Mucosa of descending colon (tissue), 3 donors: ENCODE results near the gene CABLES2. TPM values are rescaled to one million over a fixed set of nuclear protein-coding genes. Genes with fewer than 3 reads are reported as not detected.

Experiments
- ATAC-seq: fragments of 200-7000 bp; cut with Tn5 transposase; one replicate; pipeline ENCODE4 v1.9.1; 2020; ENCODE audit warnings: mild to moderate bottlenecking, moderate library complexity
- DNase-seq, 3 donors: peaks; one replicate each; pipeline ENCODE4 v3.0.0-alpha.2; 2020
- H3K36me3 ChIP-seq: fragments of 200-600 bp; one replicate; pipeline ENCODE4 v1.8.0; 2021; ENCODE audit warnings: low read depth, mild to moderate bottlenecking
- H3K4me1 ChIP-seq: fragments of 200-600 bp; one replicate; pipeline ENCODE4 v1.8.0; 2021; ENCODE audit warnings: low read depth, mild to moderate bottlenecking
- H3K4me3 ChIP-seq: fragments of 200-600 bp; one replicate; pipeline ENCODE4 v1.8.0; 2021; ENCODE audit warnings: mild to moderate bottlenecking
- H3K9me3 ChIP-seq: fragments of 200-600 bp; one replicate; pipeline ENCODE4 v1.8.0; 2021; ENCODE audit warnings: mild to moderate bottlenecking
- intact Hi-C, 2 donors: fragments of 100-400 bp; cut with DNase I in 1 of 2; cut with micrococcal nuclease in 1 of 2; formaldehyde crosslinking; loops; one replicate each; pipeline versions ENCODE4 v1.11.0 to v1.11.1; 2022; cut with DNase I, micrococcal nuclease
- total RNA-seq, 3 donors: library from RNA; stranded (reverse); fragmentation: NEBNext Ultra II Directional in 2 of 3; extraction: Animal tissue kit (Norgen Biotek cat#: 25700) in 2 of 3; gene quantifications; one replicate each; pipeline versions ENCODE4 v1.2.1 to v1.2.4, GENCODE V29; 2021 to 2023
- TF ChIP-seq, protein P1 (sequence below): fragments of 200-600 bp; IDR thresholded peaks from one replicate; pipeline ENCODE4 v1.8.0; 2022; ENCODE audit warnings: antibody characterized with exemption, mild to moderate bottlenecking
- donor health status: DM: no; HTN: no; CAD: no; lungs with moderate emphysema.
- donor health status: DM: no; HTN: no; CAD: no.
- donor health status: DM: no; HTN: yes; CAD: no.

The CABLES2 gene
- total RNA-seq, 3 donors from 2014 or later, result 5.4 to 9.3 (median 6.6) TPM

DNA sequence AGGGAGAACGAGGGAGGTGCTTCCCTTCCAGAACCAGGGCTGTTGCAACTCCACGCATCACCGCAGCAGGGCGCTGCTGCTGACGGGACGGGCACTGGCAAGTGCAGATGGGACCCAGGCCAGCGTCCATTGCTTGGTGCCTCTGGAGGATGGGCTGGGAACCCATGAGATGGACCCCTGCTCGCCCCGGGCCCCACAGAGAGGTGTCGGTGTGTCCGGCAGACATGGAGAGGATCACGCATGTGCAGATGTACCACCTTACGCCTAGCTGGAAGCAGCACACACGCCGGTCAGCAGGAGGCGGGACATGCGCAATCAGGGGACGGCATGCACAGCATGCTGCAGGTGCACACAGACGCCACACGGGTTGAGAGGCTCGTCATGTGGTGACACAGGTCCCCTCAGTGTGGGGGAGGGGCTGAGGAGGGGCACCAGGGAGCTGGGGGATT lies 5.7 kb downstream of the CABLES2 start:
- no peak overlapping the region for H3K4me3 ChIP-seq
- TF ChIP-seq, protein P1, sequence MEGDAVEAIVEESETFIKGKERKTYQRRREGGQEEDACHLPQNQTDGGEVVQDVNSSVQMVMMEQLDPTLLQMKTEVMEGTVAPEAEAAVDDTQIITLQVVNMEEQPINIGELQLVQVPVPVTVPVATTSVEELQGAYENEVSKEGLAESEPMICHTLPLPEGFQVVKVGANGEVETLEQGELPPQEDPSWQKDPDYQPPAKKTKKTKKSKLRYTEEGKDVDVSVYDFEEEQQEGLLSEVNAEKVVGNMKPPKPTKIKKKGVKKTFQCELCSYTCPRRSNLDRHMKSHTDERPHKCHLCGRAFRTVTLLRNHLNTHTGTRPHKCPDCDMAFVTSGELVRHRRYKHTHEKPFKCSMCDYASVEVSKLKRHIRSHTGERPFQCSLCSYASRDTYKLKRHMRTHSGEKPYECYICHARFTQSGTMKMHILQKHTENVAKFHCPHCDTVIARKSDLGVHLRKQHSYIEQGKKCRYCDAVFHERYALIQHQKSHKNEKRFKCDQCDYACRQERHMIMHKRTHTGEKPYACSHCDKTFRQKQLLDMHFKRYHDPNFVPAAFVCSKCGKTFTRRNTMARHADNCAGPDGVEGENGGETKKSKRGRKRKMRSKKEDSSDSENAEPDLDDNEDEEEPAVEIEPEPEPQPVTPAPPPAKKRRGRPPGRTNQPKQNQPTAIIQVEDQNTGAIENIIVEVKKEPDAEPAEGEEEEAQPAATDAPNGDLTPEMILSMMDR, result no peak
- ATAC-seq, result no peak
- DNase-seq, result no peak
- H3K4me1 ChIP-seq, result peaks cover 11% of the 10 kb centered on the region
- no peaks in the 10 kb centered on the region for H3K36me3 ChIP-seq
- intact Hi-C loops, result no loop called here
- H3K9me3 ChIP-seq, result no peaks in the 10 kb centered on the region

DNA sequence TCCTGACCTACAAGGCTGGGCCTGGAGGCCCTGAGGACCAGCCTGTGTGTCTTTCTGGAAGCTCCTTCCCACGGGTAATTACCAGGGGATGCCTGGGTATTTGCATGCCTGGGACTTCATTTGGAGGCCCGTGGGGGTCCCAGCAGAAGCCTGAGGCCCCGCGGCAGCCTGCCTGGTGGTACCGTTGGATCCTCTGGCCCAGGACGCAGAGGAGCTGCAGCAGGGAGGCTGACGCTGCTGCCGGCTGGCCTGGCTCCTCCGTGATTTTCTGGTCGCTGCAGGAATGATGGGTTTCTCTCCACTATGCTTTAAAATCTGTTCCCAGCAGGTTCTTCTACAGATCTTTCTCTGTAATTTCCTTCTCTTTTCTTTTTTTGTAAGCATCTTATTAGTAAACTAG lies 6.5 kb downstream of the CABLES2 start:
- Histone ChIP-seq H3K4me3 (no peak overlapping the region), H3K9me3 (no peaks in the 10 kb centered on the region), H3K4me1 (peaks cover 3% of the 10 kb centered on the region), H3K36me3 (no peaks in the 10 kb centered on the region)
- TF ChIP-seq, protein P1, result no peak
- ATAC-seq (no peak), DNase-seq (no peak)
- intact Hi-C loops, result no loop called here

- Histone ChIP-seq H3K4me1 (no peaks in the 10 kb centered on the region), H3K36me3 (no peaks in the 10 kb centered on the region), H3K4me3 (no peak overlapping the region), H3K9me3 (no peaks in the 10 kb centered on the region)
- TF ChIP-seq, protein P1, result no peak
- no peak for ATAC-seq
- intact Hi-C loops, result no loop called here
- no peak for DNase-seq
These were observed 7.1 kb downstream of the CABLES2 start for GRCh38 chr20:62400021-62400420.

GRCh38 chr20:62398120-62398821 lies 8.8 kb downstream of the CABLES2 start:
- TF ChIP-seq, protein P1, result no peak
- Histone ChIP-seq H3K9me3 (no peaks in the 10 kb centered on the region), H3K36me3 (no peaks in the 10 kb centered on the region), H3K4me1 (no peaks in the 10 kb centered on the region), H3K4me3 (no peak overlapping the region)
- ATAC-seq (no peak), DNase-seq (no peak)
- intact Hi-C loops, result no loop called here

DNA sequence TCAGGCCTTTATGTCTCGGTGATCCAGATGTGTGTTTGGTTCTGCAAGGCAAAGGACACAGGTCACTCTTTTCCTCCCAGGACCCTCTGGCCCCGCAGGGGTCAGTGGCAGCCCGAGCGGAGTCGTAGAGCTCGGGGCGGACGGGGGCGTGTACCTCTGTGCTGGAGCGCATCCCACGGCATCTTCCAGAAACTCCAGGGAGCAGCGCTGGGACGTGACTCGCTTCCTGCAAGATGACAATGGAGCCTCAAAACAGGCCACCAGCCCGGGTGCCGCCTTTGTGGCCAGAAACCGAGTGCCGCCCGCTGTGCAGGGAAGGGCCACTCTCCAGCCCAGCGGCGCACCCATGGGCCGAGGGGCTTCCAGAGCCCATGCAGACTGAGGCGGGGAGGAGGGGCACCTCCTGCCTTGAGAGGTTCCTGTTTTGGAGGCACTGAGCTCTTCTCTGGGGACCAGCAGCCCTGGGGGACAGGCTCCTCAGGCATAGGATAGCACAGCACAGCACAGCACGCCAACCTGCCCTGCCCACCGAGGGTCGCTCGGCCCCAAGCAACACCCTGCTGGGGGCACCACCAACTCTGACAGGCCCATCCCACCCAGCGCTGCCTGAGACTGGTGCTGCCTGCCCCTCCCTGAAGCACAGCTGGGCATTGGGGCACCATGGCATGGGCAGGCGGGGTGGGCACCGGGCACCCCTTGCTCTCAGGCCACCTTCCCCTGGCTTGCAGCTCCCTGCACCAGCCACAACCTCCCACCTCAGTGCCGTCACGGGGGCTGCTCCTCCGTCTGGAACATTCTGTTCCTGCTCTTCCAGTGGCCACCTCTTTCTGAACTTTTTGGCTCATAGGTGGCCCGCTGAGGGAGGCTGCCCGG lies 10.5 kb downstream of the CABLES2 start:
- intact Hi-C loops, result no loop called here
- H3K4me3 ChIP-seq, result no peak overlapping the region
- no peaks in the 10 kb centered on the region for H3K4me1 ChIP-seq
- DNase-seq (no peak), ATAC-seq (no peak)
- H3K36me3 ChIP-seq, result no peaks in the 10 kb centered on the region
- TF ChIP-seq, protein P1, result no peak
- H3K9me3 ChIP-seq, result no peaks in the 10 kb centered on the region
